HepG2 (cell line): ENCODE measurements around the gene FNIP2. TPM values are rescaled to one million over a fixed set of nuclear protein-coding genes. Genes with fewer than 3 reads are reported as not detected.

Experiments used
- ELF3 ChIP-seq: IDR thresholded peaks from 2 replicates; pipeline ENCODE4 v1.6.1; 2016; ENCODE audit warnings: missing genetic modification reagents, missing compliant biosample characterization
- EP300 ChIP-seq, 3 experiments: sonication (generic) in 1 of 3; formaldehyde crosslinking in 1 of 3; IDR thresholded peaks; 2 replicates each; pipeline versions ENCODE4 v1.5.1 to v1.6.1; 2011 to 2020; ENCODE audit warnings: low read depth in 2 of 3, low read length in 2 of 3, borderline replicate concordance in 1 of 3, improper control_type of control experiment in 1 of 3, mild to moderate bottlenecking in 1 of 3, missing genetic modification reagents in 1 of 3, moderate library complexity in 1 of 3
- FOXO1 ChIP-seq: sonication (generic); formaldehyde crosslinking; IDR thresholded peaks from 2 replicates; pipeline ENCODE4 v1.4.0; 2020; ENCODE audit warnings: missing genetic modification reagents
- GFI1 ChIP-seq: sonication (generic); formaldehyde crosslinking; IDR thresholded peaks from 2 replicates; pipeline ENCODE4 v1.5.0; 2020; ENCODE audit warnings: missing genetic modification reagents, mild to moderate bottlenecking, borderline replicate concordance
- NAIF1 ChIP-seq: sonication (generic); formaldehyde crosslinking; IDR thresholded peaks from 2 replicates; pipeline ENCODE4 v1.5.0; 2020; ENCODE audit warnings: mild to moderate bottlenecking, missing genetic modification reagents, borderline replicate concordance
- PITX1 ChIP-seq: sonication (generic); formaldehyde crosslinking; IDR thresholded peaks from 2 replicates; pipeline ENCODE4 v1.5.1; 2020; ENCODE audit warnings: mild to moderate bottlenecking, missing genetic modification reagents
- REPIN1 ChIP-seq: sonication (generic); formaldehyde crosslinking; IDR thresholded peaks from 2 replicates; pipeline ENCODE4 v1.8.0; 2022; ENCODE audit warnings: missing genetic modification reagents, low read depth, mild to moderate bottlenecking, borderline replicate concordance
- WIZ ChIP-seq: sonication (generic); formaldehyde crosslinking; IDR thresholded peaks from 2 replicates; pipeline ENCODE4 v1.5.1; 2020; ENCODE audit warnings: mild to moderate bottlenecking, missing genetic modification reagents
- ZMYM2 ChIP-seq: sonication (generic); formaldehyde crosslinking; IDR thresholded peaks from 2 replicates; pipeline ENCODE4 v1.8.0; 2022; ENCODE audit warnings: mild to moderate bottlenecking, missing genetic modification reagents
- polyA plus RNA-seq, 8 experiments: library from polyadenylated mRNA; depleted of rRNA in 3 of 8; stranded (reverse) in 7 of 8; unstranded in 1 of 8; fragments of >200 nt; fragmentation: Illumina TruSeq in 4 of 8; extraction: Trizol in 4 of 8; gene quantifications; 2 replicates each; pipeline versions ENCODE4 v1.2.1 to v1.2.3, GENCODE V29; 2011 to 2016; ENCODE audit warnings: low read depth in 4 of 8, missing spikeins in 1 of 8, mixed read lengths in 1 of 8; ENCODE audit not compliant: insufficient read depth in 1 of 8
- total RNA-seq, 5 experiments: library from RNA; depleted of rRNA; stranded (reverse); fragments of >200 nt; fragmentation: Illumina TruSeq; extraction: Trizol; gene quantifications; 2 replicates each; pipeline ENCODE4 v1.2.3, GENCODE V29; 2016; ENCODE audit warnings: low read depth in 1 of 5
- TF ChIP-seq, protein P1 (sequence below): IDR thresholded peaks from 2 replicates; pipeline ENCODE4 v1.6.1; 2016; ENCODE audit warnings: missing genetic modification reagents, missing compliant biosample characterization
- TF ChIP-seq, protein P2 (sequence below): sonication (generic); formaldehyde crosslinking; IDR thresholded peaks from 2 replicates; pipeline ENCODE4 v1.4.0; 2020; ENCODE audit warnings: mild to moderate bottlenecking, missing genetic modification reagents, borderline replicate concordance
- TF ChIP-seq, protein P3 (sequence below): sonication (generic); formaldehyde crosslinking; IDR thresholded peaks from 2 replicates; pipeline ENCODE4 v1.9.0; 2021; ENCODE audit warnings: missing genetic modification reagents, borderline replicate concordance
- TF ChIP-seq, protein P4 (sequence below): sonication (generic); formaldehyde crosslinking; IDR thresholded peaks from 2 replicates; pipeline ENCODE4 v1.5.0; 2020; ENCODE audit warnings: missing genetic modification reagents
- TF ChIP-seq, protein P5 (sequence below): IDR thresholded peaks from 2 replicates; pipeline ENCODE4 v1.6.1; 2016; ENCODE audit warnings: low read depth, borderline replicate concordance

FNIP2 gene
- total and polyA plus RNA-seq, 2 of the 13 experiments (the other 11 are each of a cell fraction or from before 2014, with no cell fraction given), result 15.5 to 21.0 TPM

DNA sequence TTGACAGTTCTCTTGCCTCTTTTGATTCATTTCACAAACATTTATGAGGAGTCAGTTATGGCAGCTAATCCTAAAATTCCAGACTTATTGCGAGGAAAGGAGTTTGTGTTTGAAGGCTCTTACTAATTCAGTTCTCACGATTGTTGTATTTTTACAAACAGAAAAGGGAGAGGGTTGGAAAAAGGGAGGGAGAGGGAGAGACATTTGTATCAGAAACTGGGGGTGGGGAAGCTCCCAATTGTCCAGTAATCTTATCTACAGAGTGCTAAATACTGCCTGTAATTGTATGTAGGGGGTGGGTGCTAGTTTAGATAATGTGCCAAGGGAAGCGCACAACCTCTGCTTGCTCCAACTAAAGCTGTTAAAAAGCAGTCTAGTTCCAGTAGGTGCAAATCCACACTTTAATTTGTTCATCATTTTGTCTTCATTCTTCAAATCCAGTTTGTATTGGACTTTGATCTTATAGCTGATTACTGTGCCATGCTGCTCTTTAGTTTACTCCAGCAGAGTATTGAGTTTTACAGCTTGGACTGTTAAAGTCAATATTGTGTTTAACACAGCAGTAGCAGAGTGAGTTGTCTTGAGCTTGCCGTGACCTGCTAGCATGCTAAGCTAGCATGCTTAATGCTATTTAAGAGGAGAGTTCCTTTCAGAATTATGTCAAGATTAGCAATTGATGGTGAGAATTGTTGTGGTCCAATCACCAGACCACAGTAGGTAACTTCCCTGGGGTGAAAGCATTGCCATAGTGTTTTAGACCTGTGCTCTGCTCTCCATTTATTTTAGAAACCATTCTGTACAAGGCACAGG, 13.9 kb downstream of the FNIP2 start (continued):
- TF ChIP-seq WIZ (CRISPR knock-in tag) (no peak), ELF3 (peak; percentile 53; the same call in 1 of the 2 replicates), PITX1 (no peak), EP300 (IDR thresholded peaks at IDR 0.05; ENCODE audit: low read depth in 2 of 2, low read length in 2 of 2) (peak in 1 of 2 experiments; percentile 25; a peak in 1 of 4 replicates), EP300 (CRISPR knock-in tag; IDR thresholded peaks at IDR 0.05; ENCODE audit: borderline replicate concordance) (no peak), ZMYM2 (CRISPR knock-in tag) (no peak), FOXO1 (CRISPR knock-in tag) (peak; percentile 55; the same call in 1 of the 2 replicates), REPIN1 (CRISPR knock-in tag) (no peak; the same call in 1 of the 2 replicates), GFI1 (0 out of 2 replicates have a peak, but pooled peaks have one; percentile 58), NAIF1 (CRISPR knock-in tag) (peak; percentile 58; the same call in 1 of the 2 replicates)
- TF ChIP-seq, protein P1, sequence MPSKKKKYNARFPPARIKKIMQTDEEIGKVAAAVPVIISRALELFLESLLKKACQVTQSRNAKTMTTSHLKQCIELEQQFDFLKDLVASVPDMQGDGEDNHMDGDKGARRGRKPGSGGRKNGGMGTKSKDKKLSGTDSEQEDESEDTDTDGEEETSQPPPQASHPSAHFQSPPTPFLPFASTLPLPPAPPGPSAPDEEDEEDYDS (CRISPR knock-in tag), result no peak
- TF ChIP-seq, protein P2, sequence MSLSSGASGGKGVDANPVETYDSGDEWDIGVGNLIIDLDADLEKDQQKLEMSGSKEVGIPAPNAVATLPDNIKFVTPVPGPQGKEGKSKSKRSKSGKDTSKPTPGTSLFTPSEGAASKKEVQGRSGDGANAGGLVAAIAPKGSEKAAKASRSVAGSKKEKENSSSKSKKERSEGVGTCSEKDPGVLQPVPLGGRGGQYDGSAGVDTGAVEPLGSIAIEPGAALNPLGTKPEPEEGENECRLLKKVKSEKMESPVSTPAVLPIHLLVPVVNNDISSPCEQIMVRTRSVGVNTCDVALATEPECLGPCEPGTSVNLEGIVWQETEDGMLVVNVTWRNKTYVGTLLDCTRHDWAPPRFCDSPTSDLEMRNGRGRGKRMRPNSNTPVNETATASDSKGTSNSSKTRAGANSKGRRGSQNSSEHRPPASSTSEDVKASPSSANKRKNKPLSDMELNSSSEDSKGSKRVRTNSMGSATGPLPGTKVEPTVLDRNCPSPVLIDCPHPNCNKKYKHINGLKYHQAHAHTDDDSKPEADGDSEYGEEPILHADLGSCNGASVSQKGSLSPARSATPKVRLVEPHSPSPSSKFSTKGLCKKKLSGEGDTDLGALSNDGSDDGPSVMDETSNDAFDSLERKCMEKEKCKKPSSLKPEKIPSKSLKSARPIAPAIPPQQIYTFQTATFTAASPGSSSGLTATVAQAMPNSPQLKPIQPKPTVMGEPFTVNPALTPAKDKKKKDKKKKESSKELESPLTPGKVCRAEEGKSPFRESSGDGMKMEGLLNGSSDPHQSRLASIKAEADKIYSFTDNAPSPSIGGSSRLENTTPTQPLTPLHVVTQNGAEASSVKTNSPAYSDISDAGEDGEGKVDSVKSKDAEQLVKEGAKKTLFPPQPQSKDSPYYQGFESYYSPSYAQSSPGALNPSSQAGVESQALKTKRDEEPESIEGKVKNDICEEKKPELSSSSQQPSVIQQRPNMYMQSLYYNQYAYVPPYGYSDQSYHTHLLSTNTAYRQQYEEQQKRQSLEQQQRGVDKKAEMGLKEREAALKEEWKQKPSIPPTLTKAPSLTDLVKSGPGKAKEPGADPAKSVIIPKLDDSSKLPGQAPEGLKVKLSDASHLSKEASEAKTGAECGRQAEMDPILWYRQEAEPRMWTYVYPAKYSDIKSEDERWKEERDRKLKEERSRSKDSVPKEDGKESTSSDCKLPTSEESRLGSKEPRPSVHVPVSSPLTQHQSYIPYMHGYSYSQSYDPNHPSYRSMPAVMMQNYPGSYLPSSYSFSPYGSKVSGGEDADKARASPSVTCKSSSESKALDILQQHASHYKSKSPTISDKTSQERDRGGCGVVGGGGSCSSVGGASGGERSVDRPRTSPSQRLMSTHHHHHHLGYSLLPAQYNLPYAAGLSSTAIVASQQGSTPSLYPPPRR (CRISPR knock-in tag), result 0 out of 2 replicates have a peak, but pooled peaks have one; percentile 45
- TF ChIP-seq, protein P3, sequence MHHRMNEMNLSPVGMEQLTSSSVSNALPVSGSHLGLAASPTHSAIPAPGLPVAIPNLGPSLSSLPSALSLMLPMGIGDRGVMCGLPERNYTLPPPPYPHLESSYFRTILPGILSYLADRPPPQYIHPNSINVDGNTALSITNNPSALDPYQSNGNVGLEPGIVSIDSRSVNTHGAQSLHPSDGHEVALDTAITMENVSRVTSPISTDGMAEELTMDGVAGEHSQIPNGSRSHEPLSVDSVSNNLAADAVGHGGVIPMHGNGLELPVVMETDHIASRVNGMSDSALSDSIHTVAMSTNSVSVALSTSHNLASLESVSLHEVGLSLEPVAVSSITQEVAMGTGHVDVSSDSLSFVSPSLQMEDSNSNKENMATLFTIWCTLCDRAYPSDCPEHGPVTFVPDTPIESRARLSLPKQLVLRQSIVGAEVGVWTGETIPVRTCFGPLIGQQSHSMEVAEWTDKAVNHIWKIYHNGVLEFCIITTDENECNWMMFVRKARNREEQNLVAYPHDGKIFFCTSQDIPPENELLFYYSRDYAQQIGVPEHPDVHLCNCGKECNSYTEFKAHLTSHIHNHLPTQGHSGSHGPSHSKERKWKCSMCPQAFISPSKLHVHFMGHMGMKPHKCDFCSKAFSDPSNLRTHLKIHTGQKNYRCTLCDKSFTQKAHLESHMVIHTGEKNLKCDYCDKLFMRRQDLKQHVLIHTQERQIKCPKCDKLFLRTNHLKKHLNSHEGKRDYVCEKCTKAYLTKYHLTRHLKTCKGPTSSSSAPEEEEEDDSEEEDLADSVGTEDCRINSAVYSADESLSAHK (CRISPR knock-in tag), result no peak
- TF ChIP-seq, protein P4, sequence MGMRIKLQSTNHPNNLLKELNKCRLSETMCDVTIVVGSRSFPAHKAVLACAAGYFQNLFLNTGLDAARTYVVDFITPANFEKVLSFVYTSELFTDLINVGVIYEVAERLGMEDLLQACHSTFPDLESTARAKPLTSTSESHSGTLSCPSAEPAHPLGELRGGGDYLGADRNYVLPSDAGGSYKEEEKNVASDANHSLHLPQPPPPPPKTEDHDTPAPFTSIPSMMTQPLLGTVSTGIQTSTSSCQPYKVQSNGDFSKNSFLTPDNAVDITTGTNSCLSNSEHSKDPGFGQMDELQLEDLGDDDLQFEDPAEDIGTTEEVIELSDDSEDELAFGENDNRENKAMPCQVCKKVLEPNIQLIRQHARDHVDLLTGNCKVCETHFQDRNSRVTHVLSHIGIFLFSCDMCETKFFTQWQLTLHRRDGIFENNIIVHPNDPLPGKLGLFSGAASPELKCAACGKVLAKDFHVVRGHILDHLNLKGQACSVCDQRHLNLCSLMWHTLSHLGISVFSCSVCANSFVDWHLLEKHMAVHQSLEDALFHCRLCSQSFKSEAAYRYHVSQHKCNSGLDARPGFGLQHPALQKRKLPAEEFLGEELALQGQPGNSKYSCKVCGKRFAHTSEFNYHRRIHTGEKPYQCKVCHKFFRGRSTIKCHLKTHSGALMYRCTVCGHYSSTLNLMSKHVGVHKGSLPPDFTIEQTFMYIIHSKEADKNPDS (CRISPR knock-in tag), result 0 out of 2 replicates have a peak, but pooled peaks have one; percentile 40
- TF ChIP-seq, protein P5, sequence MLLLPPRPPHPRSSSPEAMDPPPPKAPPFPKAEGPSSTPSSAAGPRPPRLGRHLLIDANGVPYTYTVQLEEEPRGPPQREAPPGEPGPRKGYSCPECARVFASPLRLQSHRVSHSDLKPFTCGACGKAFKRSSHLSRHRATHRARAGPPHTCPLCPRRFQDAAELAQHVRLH (CRISPR knock-in tag), result no peak
